GM19452 (cell line): ENCODE results near the gene GP5.

Experiments
- ATAC-seq: cut with Tn5 transposase; IDR thresholded peaks from one replicate; pipeline ENCODE4 v1.9.1; 2021; ENCODE audit not compliant: unreplicated experiment

Gene GP5

GRCh38 chr3:194379231-194379630, 19.8 kb downstream of the GP5 start:
- no peak for ATAC-seq

- ATAC-seq: no peak
These were observed 21.4 kb downstream of the GP5 start for GRCh38 chr3:194377708-194378107.

GRCh38 chr3:194376241-194376560, 22.9 kb downstream of the GP5 start:
- no peak for ATAC-seq

GRCh38 chr3:194375473-194376240, 23.4 kb downstream of the GP5 start:
- ATAC-seq: no peak

GRCh38 chr3:194374935-194375334, 24.1 kb downstream of the GP5 start:
- ATAC-seq: no peak

GRCh38 chr3:194373899-194374298, 25.2 kb downstream of the GP5 start:
- ATAC-seq: no peak

- ATAC-seq: no peak
These were observed 26.0 kb downstream of the GP5 start for GRCh38 chr3:194373028-194373427.

- ATAC-seq: no peak
These were observed 28.3 kb downstream of the GP5 start for GRCh38 chr3:194370753-194371152.

GRCh38 chr3:194369522-194370279, 29.4 kb downstream of the GP5 start, which contains the start of gene LRRC15:
Gene LRRC15, minus strand, starts transcription at chr3:194369743. Its CDS starts 8,700 bp downstream, at chr3:194361043.
- ATAC-seq: no peak

GRCh38 chr3:194368918-194369317, 30.1 kb downstream of the GP5 start:
- no peak for ATAC-seq

GRCh38 chr3:194367992-194368841, 30.8 kb downstream of the GP5 start:
- ATAC-seq: no peak

- no peak for ATAC-seq
These were observed 33.0 kb downstream of the GP5 start for GRCh38 chr3:194365978-194366490.

GRCh38 chr3:194365526-194365925, 33.5 kb downstream of the GP5 start:
- no peak for ATAC-seq

- ATAC-seq: no peak
These were observed 34.2 kb downstream of the GP5 start for GRCh38 chr3:194364652-194365434.

GRCh38 chr3:194364314-194364651, 34.8 kb downstream of the GP5 start:
- ATAC-seq: no peak

- ATAC-seq: no peak
These were observed 38.5 kb downstream of the GP5 start for GRCh38 chr3:194360568-194360967.

- ATAC-seq: no peak
These were observed 41.4 kb downstream of the GP5 start for GRCh38 chr3:194357681-194358080.

- no peak for ATAC-seq
These were observed 43.7 kb downstream of the GP5 start for GRCh38 chr3:194355379-194355778.

- no peak for ATAC-seq
These were observed 44.8 kb downstream of the GP5 start for GRCh38 chr3:194354315-194354714.

GRCh38 chr3:194352667-194353246, 46.3 kb downstream of the GP5 start:
- no peak for ATAC-seq
